ENCODE measurements around the gene SOX14. TPM values are rescaled to one million over a fixed set of nuclear protein-coding genes. Genes with fewer than 3 reads are reported as not detected.
A peak's percentile ranks its signal among the peaks of the same experiment; 100 is the strongest.

The SOX14 gene
- total RNA-seq: not detected

- DNase-seq: peak; percentile 57
- TF ChIP-seq, protein P1, sequence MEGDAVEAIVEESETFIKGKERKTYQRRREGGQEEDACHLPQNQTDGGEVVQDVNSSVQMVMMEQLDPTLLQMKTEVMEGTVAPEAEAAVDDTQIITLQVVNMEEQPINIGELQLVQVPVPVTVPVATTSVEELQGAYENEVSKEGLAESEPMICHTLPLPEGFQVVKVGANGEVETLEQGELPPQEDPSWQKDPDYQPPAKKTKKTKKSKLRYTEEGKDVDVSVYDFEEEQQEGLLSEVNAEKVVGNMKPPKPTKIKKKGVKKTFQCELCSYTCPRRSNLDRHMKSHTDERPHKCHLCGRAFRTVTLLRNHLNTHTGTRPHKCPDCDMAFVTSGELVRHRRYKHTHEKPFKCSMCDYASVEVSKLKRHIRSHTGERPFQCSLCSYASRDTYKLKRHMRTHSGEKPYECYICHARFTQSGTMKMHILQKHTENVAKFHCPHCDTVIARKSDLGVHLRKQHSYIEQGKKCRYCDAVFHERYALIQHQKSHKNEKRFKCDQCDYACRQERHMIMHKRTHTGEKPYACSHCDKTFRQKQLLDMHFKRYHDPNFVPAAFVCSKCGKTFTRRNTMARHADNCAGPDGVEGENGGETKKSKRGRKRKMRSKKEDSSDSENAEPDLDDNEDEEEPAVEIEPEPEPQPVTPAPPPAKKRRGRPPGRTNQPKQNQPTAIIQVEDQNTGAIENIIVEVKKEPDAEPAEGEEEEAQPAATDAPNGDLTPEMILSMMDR (IDR thresholded peaks at IDR 0.05): no peak
- Histone ChIP-seq H3K4me3 (peak within 1 kb of the TSS; percentile 13), H3K36me3 (no peaks in the 10 kb centered on the region), H3K9ac (ENCODE audit: low read depth in 2 of 2, low read length in 2 of 2) (no peak within 1 kb of the TSS), H3K9me3 (no peaks in the 10 kb centered on the region), H3K4me1 (no peaks in the 10 kb centered on the region), H3K27me3 (peaks cover 81% of the 10 kb centered on the region), H3K27ac (no peak within 1 kb of the TSS)
- intact Hi-C loops (cut with DNase I): no loop called here
Measured at GRCh38 chr3:137764001-137764433, at the start of gene SOX14. SOX14 (plus strand) TSS chr3:137764315; CDS start chr3:137764785, 470 bp downstream.

GRCh38 chr3:137714551-137714950 is 49.6 kb upstream of the SOX14 start:
- Histone ChIP-seq H3K9me3 (no peaks in the 10 kb centered on the region), H3K4me3 (no peak overlapping the region), H3K9ac (ENCODE audit: low read depth in 2 of 2, low read length in 2 of 2) (no peak overlapping the region), H3K27me3 (no peaks in the 10 kb centered on the region), H3K36me3 (no peaks in the 10 kb centered on the region), H3K4me1 (no peaks in the 10 kb centered on the region), H3K27ac (no peak overlapping the region)
- intact Hi-C loops (cut with DNase I): no loop called here
- no peak for DNase-seq
- TF ChIP-seq, protein P1 (IDR thresholded peaks at IDR 0.05): no peak

DNA sequence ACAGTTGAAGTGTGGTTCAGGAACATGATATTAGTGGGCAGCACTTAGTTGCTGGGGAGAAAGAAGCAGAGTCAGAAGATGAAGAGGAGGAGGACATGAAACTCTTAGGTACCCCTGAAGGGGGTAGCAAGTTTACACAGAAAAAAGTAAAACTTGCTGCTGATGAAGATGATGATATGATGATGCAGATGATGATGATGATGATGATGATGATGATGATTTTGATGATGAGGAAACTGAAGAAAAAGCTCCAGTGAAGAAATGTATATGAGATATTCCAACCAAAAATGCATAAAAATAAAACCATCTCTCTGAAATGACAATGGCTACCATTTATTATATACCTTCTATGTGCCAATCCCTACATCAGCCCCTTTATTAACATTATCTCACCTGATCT is 39.9 kb upstream of the SOX14 start:
- no peak overlapping the region for H3K27ac ChIP-seq
- H3K36me3 ChIP-seq: no peaks in the 10 kb centered on the region
- TF ChIP-seq, protein P1 (IDR thresholded peaks at IDR 0.05): no peak
- no peaks in the 10 kb centered on the region for H3K9me3 ChIP-seq
- no peak overlapping the region for H3K9ac ChIP-seq (ENCODE audit: low read depth in 2 of 2, low read length in 2 of 2)
- no peak overlapping the region for H3K4me3 ChIP-seq
- H3K27me3 ChIP-seq: no peaks in the 10 kb centered on the region
- intact Hi-C loops (cut with DNase I): no loop called here
- no peak for DNase-seq
- H3K4me1 ChIP-seq: no peaks in the 10 kb centered on the region

GRCh38 chr3:137737208-137737607 is 26.9 kb upstream of the SOX14 start:
- Histone ChIP-seq H3K4me3 (no peak overlapping the region), H3K4me1 (no peaks in the 10 kb centered on the region), H3K9ac (ENCODE audit: low read depth in 2 of 2, low read length in 2 of 2) (no peak overlapping the region), H3K9me3 (no peaks in the 10 kb centered on the region), H3K36me3 (no peaks in the 10 kb centered on the region), H3K27ac (no peak overlapping the region), H3K27me3 (no peaks in the 10 kb centered on the region)
- DNase-seq: no peak
- intact Hi-C loops (cut with DNase I): no loop called here
- TF ChIP-seq, protein P1 (IDR thresholded peaks at IDR 0.05): no peak

GRCh38 chr3:137738710-137739109 is 25.4 kb upstream of the SOX14 start:
- TF ChIP-seq, protein P1 (IDR thresholded peaks at IDR 0.05): no peak
- Histone ChIP-seq H3K4me1 (no peaks in the 10 kb centered on the region), H3K36me3 (no peaks in the 10 kb centered on the region), H3K4me3 (no peak overlapping the region), H3K27ac (no peak overlapping the region), H3K9ac (ENCODE audit: low read depth in 2 of 2, low read length in 2 of 2) (no peak overlapping the region), H3K9me3 (no peaks in the 10 kb centered on the region), H3K27me3 (no peaks in the 10 kb centered on the region)
- DNase-seq: no peak
- intact Hi-C loops (cut with DNase I): no loop called here
